Endothelial cell (in vitro differentiated cells): ENCODE measurements around the gene CTTNBP2. TPM values are rescaled to one million over a fixed set of nuclear protein-coding genes. Genes with fewer than 3 reads are reported as not detected.

Experiments
- DNase-seq: peaks from one replicate; pipeline ENCODE4 v3.0.0; 2021; ENCODE audit warnings: low spot score
- H3K27ac Mint-ChIP-seq: one replicate; pipeline ENCODE4 v1.8.0; 2021; ENCODE audit warnings: mixed read lengths, inconsistent platforms; ENCODE audit not compliant: unreplicated experiment
- H3K27me3 Mint-ChIP-seq: one replicate; pipeline ENCODE4 v1.8.0; 2021; ENCODE audit warnings: mild to moderate bottlenecking, moderate library complexity, mixed read lengths, inconsistent platforms; ENCODE audit not compliant: unreplicated experiment
- H3K36me3 Mint-ChIP-seq: one replicate; pipeline ENCODE4 v1.8.0; 2021; ENCODE audit warnings: mild to moderate bottlenecking, low read depth, mixed read lengths, inconsistent platforms; ENCODE audit not compliant: unreplicated experiment
- H3K4me1 Mint-ChIP-seq: one replicate; pipeline ENCODE4 v1.8.0; 2021; ENCODE audit warnings: mild to moderate bottlenecking, mixed read lengths, inconsistent platforms; ENCODE audit not compliant: unreplicated experiment
- H3K4me3 Mint-ChIP-seq: one replicate; pipeline ENCODE4 v1.8.0; 2021; ENCODE audit warnings: mild to moderate bottlenecking, mixed read lengths, inconsistent platforms; ENCODE audit not compliant: unreplicated experiment
- H3K9me3 Mint-ChIP-seq: one replicate; pipeline ENCODE4 v1.8.0; 2021; ENCODE audit warnings: mixed read lengths, inconsistent platforms; ENCODE audit not compliant: unreplicated experiment
- total RNA-seq: library from RNA; stranded (reverse); fragmentation: NEBNext Ultra II Directional; extraction: Animal tissue kit (Norgen Biotek cat#: 25700); gene quantifications from one replicate; pipeline ENCODE4 v1.2.1, GENCODE V29; 2021; ENCODE audit not compliant: unreplicated experiment
- TF ChIP-seq, protein P1 (sequence below): fragments of 200-600 bp; sonication (generic); IDR thresholded peaks from one replicate; pipeline ENCODE4 v1.5.0; 2021; ENCODE audit warnings: antibody characterized with exemption; ENCODE audit not compliant: unreplicated experiment

Gene CTTNBP2
- total RNA-seq, 1 donor from 2014 or later, result 24.4 TPM

DNA sequence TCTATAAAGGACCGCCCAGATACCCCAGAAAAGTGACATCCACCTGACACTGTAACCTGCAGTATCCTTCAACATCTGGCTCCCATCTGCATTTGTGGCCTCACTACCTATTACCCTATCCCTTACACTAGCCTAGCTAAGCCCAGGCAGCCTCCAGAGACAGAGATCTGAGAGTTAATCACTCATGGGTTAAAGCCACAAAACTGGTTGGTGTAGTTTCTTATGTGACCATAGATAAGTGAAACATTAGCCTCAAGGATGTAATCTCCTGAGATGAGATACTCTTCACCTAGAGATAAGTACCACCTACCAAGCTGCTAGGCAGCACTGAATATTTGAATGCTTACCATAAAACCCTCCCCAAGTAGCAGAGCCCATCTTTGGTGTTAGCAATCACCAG lies 35.4 kb downstream of the CTTNBP2 start:
- DNase-seq, result no peak
- H3K27ac Mint-ChIP-seq, result no peak overlapping the region

GRCh38 chr7:117835016-117835664 lies 38.1 kb downstream of the CTTNBP2 start:
- TF ChIP-seq, protein P1, sequence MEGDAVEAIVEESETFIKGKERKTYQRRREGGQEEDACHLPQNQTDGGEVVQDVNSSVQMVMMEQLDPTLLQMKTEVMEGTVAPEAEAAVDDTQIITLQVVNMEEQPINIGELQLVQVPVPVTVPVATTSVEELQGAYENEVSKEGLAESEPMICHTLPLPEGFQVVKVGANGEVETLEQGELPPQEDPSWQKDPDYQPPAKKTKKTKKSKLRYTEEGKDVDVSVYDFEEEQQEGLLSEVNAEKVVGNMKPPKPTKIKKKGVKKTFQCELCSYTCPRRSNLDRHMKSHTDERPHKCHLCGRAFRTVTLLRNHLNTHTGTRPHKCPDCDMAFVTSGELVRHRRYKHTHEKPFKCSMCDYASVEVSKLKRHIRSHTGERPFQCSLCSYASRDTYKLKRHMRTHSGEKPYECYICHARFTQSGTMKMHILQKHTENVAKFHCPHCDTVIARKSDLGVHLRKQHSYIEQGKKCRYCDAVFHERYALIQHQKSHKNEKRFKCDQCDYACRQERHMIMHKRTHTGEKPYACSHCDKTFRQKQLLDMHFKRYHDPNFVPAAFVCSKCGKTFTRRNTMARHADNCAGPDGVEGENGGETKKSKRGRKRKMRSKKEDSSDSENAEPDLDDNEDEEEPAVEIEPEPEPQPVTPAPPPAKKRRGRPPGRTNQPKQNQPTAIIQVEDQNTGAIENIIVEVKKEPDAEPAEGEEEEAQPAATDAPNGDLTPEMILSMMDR, result no peak
- Mint-ChIP-seq H3K27ac (no peak overlapping the region), H3K27me3 (peaks cover 2% of the 10 kb centered on the region), H3K4me3 (no peak overlapping the region), H3K36me3 (peaks cover 13% of the 10 kb centered on the region), H3K4me1 (peaks cover 11% of the 10 kb centered on the region), H3K9me3 (no peaks in the 10 kb centered on the region)
- no peak for DNase-seq

More for the DNA sequence above, 35.4 kb downstream of the CTTNBP2 start:
- peaks cover 13% of the 10 kb centered on the region for H3K36me3 Mint-ChIP-seq
- TF ChIP-seq, protein P1, result no peak
- peaks cover 2% of the 10 kb centered on the region for H3K27me3 Mint-ChIP-seq
- no peak overlapping the region for H3K4me3 Mint-ChIP-seq
- peaks cover 11% of the 10 kb centered on the region for H3K4me1 Mint-ChIP-seq
- no peaks in the 10 kb centered on the region for H3K9me3 Mint-ChIP-seq

- Mint-ChIP-seq H3K4me3 (no peak overlapping the region), H3K36me3 (peaks cover 13% of the 10 kb centered on the region), H3K4me1 (peaks cover 2% of the 10 kb centered on the region), H3K9me3 (no peaks in the 10 kb centered on the region), H3K27me3 (peaks cover 2% of the 10 kb centered on the region), H3K27ac (no peak overlapping the region)
- DNase-seq, result no peak
- TF ChIP-seq, protein P1, result no peak
Observed at GRCh38 chr7:117830422-117830954, 42.8 kb downstream of the CTTNBP2 start.

- no peak for DNase-seq
- Mint-ChIP-seq H3K9me3 (no peaks in the 10 kb centered on the region), H3K27ac (no peak overlapping the region), H3K4me3 (no peak overlapping the region), H3K4me1 (no peaks in the 10 kb centered on the region), H3K36me3 (peaks cover 13% of the 10 kb centered on the region), H3K27me3 (peaks cover 2% of the 10 kb centered on the region)
- TF ChIP-seq, protein P1, result no peak
Observed at GRCh38 chr7:117829450-117830117, 43.7 kb downstream of the CTTNBP2 start.

- H3K4me3 Mint-ChIP-seq, result no peak overlapping the region
- DNase-seq, result no peak
- H3K27me3 Mint-ChIP-seq, result peaks cover 2% of the 10 kb centered on the region
- no peak overlapping the region for H3K27ac Mint-ChIP-seq
- TF ChIP-seq, protein P1, result no peak
- no peaks in the 10 kb centered on the region for H3K9me3 Mint-ChIP-seq
- H3K36me3 Mint-ChIP-seq, result peaks cover 13% of the 10 kb centered on the region
- no peaks in the 10 kb centered on the region for H3K4me1 Mint-ChIP-seq
Observed at GRCh38 chr7:117828825-117829224, 44.4 kb downstream of the CTTNBP2 start.
